Suprapubic skin (tissue), 4 donors: Measurements from ENCODE around the gene TANGO6.

ENCODE experiments used
- CTCF ChIP-seq, 2 donors: fragments of 200-600 bp in 1 of 2; fragments of 450-650 bp in 1 of 2; sonication (generic) in 1 of 2; IDR thresholded peaks; one replicate each; pipeline ENCODE4 v1.5.1; 2016 to 2019; ENCODE audit warnings: antibody characterized with exemption in 2 of 2, mild to moderate bottlenecking in 1 of 2, moderate library complexity in 1 of 2
- POLR2A ChIP-seq, 2 donors: fragments of 450-650 bp; IDR thresholded peaks; one replicate each; pipeline ENCODE4 v1.6.1; 2017; ENCODE audit warnings: antibody characterized with exemption in 2 of 2, mild to moderate bottlenecking in 2 of 2, moderate library complexity in 2 of 2
- POLR2AphosphoS5 ChIP-seq, 3 donors: sonication (generic); formaldehyde crosslinking; IDR thresholded peaks; one replicate each; pipeline ENCODE4 v1.6.1; 2017; ENCODE audit warnings: antibody characterized with exemption in 3 of 3

- no peak for TF ChIP-seq POLR2A (IDR thresholded peaks at IDR 0.05)
- TF ChIP-seq CTCF (IDR thresholded peaks at IDR 0.05) = no peak
- TF ChIP-seq POLR2AphosphoS5 (IDR thresholded peaks at IDR 0.05) = no peak
These were observed 5.5 kb downstream of the TANGO6 start for GRCh38 chr16:68848786-68849185.
